Gastroesophageal sphincter (tissue), 3 donors: ENCODE data around the gene KIAA1958.

Experiments used
- CTCF ChIP-seq, 4 experiments: fragments of 200-600 bp in 2 of 4; fragments of 450-650 bp in 2 of 4; sonication (generic) in 1 of 4; IDR thresholded peaks; one replicate each; pipeline ENCODE4 v1.5.1; 2017 to 2019; ENCODE audit warnings: antibody characterized with exemption in 4 of 4, mild to moderate bottlenecking in 2 of 4, moderate library complexity in 2 of 4
- POLR2A ChIP-seq, 2 donors: fragments of 450-650 bp; IDR thresholded peaks; one replicate each; pipeline ENCODE4 v1.6.1; 2017; ENCODE audit warnings: antibody characterized with exemption in 2 of 2, mild to moderate bottlenecking in 2 of 2, moderate library complexity in 1 of 2

GRCh38 chr9:112680731-112681402 is 194.2 kb downstream of the KIAA1958 start:
- TF ChIP-seq CTCF (IDR thresholded peaks at IDR 0.05) (no peak), POLR2A (IDR thresholded peaks at IDR 0.05) (no peak)
